GM19372 (cell line): ENCODE data around the gene STX10.

ENCODE experiments used
- ATAC-seq: cut with Tn5 transposase; IDR thresholded peaks from one replicate; pipeline ENCODE4 v1.9.1; 2021; ENCODE audit warnings: mild to moderate bottlenecking, low read depth, moderate library complexity; ENCODE audit not compliant: unreplicated experiment

STX10 gene

GRCh38 chr19:13165162-13165997 is 15.2 kb upstream of the STX10 start:
- no peak for ATAC-seq

DNA sequence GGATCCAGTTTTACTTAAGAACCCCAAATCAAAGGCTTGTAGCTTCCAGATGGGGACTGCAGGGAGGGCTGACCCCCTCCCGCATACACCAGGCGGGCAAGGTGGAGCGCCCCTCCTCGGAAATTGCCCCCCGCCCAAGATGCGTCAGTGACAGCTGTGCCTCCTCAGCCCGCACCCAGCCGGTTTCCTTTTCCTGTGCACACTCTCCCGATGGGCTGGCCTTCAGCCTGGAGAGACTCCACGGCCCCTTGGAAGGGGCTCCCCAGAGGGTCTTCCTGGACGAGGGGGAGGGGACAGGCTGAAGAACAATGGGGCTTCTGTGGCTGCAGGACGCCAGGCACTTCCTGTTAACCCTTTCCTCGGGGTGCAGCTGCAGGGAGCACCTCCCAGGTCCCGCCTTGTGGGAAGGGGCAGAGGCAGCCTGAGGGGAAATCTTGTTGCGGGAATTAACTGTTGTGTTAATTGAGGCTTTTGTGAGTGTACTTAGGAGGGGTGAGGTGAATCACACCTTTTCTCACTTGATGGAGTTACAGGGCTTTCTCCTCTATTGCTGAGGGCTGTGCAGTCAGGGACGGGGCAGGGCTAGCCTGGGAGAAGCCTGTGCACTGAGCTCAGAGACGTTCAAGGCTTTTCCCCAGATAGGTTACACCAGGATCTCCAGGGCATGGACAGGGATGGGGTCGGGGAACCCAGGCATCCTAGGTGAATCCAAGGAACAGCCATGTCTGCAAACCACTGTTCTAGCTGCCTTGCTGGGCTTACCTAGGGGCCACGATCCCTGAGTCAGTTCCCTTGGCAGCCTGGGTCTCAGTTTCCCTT is 14.4 kb upstream of the STX10 start:
- ATAC-seq = no peak

DNA sequence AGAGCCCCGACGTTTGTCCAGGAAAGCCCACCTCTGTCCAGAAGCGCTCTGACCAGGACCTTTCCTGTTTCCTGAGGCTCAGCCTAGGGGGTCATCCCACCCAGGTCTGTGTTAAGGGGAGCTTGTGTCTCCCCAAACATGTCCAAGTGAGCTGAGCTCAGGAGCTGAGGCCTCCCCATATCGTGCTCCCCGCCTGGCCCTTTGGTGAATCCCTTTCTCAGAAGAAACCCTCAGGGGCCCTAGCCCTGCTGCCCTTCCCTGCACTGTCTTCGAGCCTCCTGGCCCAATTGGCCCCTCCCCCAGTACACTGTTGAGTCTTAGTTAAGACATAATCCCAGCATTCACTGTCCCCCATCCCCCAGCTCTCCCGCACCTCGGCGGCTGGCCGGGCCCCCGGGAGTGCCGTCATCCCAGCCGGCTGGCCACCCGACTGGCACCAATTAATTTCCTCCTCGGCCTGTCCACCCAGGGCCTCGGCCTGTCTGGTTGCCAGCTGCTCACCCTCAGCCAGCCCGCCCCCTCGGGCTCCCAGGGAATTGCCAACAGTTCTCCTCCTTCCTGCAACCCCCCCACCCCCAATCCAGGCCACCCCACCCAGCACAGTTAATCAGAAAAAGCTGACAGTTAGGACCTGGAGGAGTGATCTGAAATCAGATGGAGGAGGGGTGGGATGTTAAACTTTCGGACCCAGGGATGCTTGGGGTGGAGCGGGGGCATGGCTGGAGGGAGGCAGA is 13.6 kb upstream of the STX10 start:
- no peak for ATAC-seq

DNA sequence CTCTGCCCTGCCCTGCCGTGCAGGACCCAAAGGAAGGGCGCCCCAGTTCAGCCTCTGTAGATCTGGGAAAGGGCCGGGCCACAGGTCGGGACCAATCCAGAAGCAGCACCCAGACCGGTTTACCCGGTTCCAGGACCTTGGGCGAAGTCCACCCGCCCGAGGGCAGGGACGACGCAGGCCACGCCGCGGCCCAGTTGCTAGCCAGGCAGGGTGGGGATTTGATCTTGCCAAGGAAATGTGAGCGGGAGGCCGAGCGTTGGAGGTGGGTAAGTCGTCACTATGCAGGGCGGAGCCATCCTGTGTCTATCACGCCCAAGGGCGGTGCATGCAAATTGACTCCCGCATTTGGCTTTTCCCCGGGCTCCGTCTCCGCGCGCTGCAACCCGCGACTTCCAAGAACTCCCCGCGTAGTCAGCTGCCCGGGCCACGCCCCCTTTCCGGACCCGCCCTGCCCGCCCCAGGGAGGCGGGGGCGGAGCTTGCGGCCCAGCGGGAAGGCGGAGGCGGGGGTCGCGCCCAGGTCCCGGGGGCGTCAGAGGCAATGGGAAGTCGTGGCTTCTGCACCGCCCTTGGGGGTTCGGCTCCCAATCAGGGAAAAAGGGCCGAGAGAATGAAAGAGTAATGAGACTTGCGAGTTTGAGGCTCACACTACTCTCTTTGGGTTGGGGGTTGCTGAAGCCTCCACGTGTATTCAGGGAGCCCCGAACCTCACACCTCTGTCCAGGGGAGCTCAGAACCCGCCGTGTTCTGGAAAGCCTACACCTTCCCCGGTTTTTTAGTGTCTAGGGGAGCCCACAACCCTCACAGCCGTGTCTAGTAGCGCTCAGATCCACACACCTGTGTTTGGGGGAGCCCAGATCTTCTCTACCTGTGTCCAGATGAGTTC is 12.8 kb upstream of the STX10 start:
- no peak for ATAC-seq

- no peak for ATAC-seq
Observed at GRCh38 chr19:13160557-13160956, 10.4 kb upstream of the STX10 start.

- ATAC-seq = no peak
Observed at GRCh38 chr19:13159713-13160112, 9.5 kb upstream of the STX10 start.

DNA sequence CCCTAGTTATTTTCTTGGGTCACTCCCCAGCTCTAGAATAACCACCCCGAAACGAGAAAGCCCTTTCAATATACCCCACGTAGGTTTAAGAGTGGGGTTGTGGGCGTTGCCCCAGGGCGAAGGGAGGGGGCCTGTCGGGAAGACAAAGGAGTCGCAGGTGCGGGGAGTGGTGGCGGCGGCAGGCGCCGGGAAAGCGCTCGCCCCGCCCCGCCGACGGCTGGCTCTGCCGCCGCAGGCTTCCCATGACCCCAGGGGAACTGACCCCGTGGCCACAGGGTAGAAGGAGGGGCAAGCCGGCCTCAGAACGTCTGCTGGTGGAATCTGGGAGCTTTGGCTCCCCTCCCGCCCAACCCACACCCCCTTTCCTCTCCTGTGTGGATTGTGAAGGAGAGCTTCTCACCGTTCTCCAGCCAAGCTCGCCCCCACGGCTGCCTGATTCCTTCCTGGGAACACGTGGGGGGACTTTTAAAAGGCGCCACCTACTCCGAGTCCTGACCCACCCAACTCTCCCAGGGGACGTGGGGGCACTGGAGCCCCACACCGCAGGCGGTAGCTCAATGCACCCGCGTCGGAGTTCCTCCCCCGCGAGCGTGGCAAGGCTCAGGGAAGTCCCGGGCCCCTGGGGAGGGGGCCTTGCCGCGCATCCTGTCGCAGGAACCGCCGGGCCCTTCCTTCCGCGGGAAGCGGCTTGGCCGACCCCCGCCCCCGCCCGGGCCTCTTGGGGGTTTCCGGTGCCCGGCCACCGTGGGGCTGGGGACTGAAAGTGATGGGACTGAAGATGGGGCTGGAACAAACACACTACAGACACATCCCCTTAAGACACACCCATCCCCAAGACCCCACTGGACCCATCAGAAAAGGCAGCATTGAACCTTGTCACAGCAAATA is 5.5 kb upstream of the STX10 start:
- no peak for ATAC-seq

- no peak for ATAC-seq
Observed at GRCh38 chr19:13154911-13155471, 4.8 kb upstream of the STX10 start.

GRCh38 chr19:13154241-13154778 is 4.1 kb upstream of the STX10 start:
- no peak for ATAC-seq

DNA sequence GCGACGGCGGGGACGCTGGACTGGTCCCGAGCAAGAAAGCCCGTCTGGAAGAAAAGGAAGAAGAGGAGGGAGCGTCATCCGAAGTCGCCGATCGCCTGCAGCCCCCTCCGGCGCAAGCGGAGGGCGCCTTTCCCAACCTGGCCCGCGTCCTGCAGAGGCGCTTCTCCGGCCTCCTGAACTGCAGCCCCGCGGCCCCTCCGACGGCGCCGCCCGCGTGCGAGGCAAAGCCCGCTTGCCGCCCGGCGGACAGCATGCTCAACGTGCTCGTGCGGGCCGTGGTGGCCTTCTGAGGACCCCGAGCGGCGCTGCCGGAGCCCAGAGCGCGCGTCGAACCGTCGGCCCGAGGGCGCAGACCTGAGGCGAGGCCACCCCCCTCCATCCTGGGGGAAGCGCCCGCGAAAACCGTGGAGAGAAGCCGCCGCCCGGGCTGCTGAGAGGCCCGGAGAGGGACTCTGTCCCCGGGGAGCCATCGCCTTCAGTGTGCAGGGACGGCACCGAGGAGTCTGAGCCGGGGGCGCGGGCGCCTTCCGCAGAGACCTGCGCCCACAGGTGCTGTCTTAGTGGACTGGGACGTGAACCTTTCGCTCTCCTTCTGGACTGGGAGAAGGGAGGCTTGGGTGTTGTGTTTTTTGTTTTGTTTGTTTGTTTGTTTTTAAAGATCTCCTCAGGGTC is 3.5 kb upstream of the STX10 start:
- ATAC-seq = no peak

GRCh38 chr19:13152974-13153568 is 2.9 kb upstream of the STX10 start:
- ATAC-seq = peak; percentile 29

- ATAC-seq = peak; percentile 1
Observed at GRCh38 chr19:13152356-13152973, 2.3 kb upstream of the STX10 start.

GRCh38 chr19:13151605-13152355 is 1.6 kb upstream of the STX10 start:
- peak; percentile 41 for ATAC-seq

- no peak for ATAC-seq
Observed at GRCh38 chr19:13150931-13151604, 893 bp upstream of the STX10 start.

GRCh38 chr19:13149628-13150186 is 468 bp downstream of the STX10 start:
- ATAC-seq = no peak
